Measurements from ENCODE around the gene ANKRD13D. TPM values are rescaled to one million over a fixed set of nuclear protein-coding genes. Genes with fewer than 3 reads are reported as not detected.

The ANKRD13D gene
- 34.9 and 57.0 TPM in 2 replicates for total RNA-seq

DNA sequence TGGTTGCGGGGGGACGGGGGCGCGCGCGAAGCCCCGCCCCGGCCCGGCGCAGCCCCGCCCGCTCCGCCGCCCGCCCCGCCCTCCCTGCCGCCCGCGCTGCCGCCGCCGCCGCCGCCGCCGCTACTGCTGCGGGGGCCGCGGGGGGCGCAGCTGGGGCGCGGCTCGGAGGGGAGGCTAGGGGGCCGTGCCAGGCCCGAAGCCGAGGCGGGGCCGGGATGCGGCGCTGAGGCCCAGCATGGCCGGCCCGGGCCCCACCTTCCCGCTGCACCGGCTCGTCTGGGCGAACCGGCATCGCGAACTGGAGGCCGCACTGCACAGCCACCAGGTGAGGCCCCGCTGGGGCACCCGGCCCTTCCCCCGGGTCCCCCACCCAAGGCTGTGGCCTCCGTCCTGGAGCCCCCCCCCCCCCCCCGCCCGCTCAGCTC, at the start of gene ANKRD13D:
Gene ANKRD13D, plus strand, starts transcription at position 78 of the 425 bp plus-strand sequence. Its CDS starts 158 bp downstream, at position 236.

DNA sequence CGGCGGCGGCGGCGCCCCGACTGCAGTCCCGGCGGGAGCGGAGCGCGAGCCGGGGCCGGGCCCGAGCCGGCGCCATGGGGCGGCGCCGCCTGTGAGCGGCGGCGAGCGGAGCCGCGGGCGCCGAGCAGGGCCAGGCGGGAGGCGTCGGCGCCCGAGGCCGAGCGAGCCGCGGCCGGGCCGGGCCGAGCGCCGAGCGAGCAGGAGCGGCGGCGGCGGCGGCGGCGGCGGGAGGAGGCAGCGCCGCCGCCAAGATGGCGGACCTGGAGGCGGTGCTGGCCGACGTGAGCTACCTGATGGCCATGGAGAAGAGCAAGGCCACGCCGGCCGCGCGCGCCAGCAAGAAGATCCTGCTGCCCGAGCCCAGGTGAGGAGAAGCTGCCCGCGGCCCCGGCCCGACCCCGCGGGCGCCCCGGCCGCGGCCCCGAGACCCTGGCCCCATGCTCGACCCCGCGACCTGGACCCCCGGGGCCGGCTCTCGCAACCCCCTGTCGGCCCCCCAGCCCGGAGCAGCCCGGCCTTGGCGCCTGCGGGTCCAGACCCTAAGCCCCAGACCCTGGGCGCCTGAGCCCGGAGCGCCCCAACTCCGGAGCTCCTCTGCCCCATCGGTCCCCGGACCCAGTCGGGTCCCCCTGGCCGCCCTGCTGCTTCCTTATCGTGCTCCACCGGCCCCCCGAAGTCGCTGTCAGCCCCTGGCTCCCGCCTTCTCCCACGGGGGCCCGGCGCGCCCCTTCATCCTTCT, 22.5 kb upstream of the ANKRD13D start, which contains the start of gene GRK2:
Gene GRK2, plus strand, starts transcription at position 25 of the 739 bp plus-strand sequence. Its CDS starts 227 bp downstream, at position 252.

DNA sequence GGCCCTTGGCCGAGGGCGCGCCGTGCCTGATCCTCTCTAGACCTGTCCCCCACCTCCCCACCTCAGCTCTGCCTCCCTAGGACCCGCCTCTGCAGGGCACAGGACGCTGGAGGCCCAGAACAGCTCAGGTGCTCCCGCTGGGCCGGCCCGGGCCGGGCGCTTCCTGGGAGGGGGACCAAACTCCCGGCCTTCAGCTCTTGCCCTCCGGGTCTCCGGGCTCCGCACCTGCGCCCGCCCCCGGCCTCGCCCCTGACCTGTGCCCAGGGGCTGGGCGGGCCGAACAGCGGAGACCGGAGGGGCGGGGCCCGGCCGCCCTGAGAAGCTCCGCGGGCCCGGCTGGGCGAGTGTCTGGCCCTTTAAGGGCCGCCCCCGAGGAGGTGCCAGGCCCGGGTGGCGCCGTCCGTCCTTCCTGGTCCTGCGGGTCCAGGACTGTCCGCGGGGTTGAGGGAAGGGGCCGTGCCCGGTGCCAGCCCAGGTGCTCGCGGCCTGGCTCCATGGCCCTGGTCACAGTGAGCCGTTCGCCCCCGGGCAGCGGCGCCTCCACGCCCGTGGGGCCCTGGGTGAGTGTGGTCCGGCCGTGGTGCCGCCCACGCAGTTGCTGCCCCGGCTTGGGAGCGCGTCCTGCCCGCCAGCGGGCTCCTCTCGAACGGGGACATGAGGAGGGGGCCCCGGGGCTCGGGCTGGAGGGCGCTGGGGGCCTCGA, 14.2 kb downstream of the ANKRD13D start, which contains the start of gene SSH3:
Gene SSH3, plus strand, starts transcription at position 399 of the 703 bp plus-strand sequence. Its CDS starts 96 bp downstream, at position 495.

Other genes starting within 250 kb of the ANKRD13D start
- 106 and 199 TPM in 2 replicates for gene RHOD, start 232.5 kb upstream of the ANKRD13D start, total RNA-seq
- gene KDM2A, start 170.0 kb upstream of the ANKRD13D start, total RNA-seq: 43.1 and 82.4 TPM in 2 replicates
- 66.6 and 96.4 TPM in 2 replicates for gene GRK2, start 22.8 kb upstream of the ANKRD13D start, total RNA-seq
- 26.0 and 46.7 TPM in 2 replicates for gene SSH3, start 14.2 kb downstream of the ANKRD13D start, total RNA-seq
- 28.0 and 29.8 TPM in 2 replicates for gene POLD4, start 64.2 kb downstream of the ANKRD13D start, total RNA-seq
- gene CLCF1, start 84.3 kb downstream of the ANKRD13D start, total RNA-seq: 3.2 and 3.8 TPM in 2 replicates
- gene RAD9A, start 102.7 kb downstream of the ANKRD13D start, total RNA-seq: 5.6 and 7.9 TPM in 2 replicates
- 116 and 139 TPM in 2 replicates for gene PPP1CA, start 112.6 kb downstream of the ANKRD13D start, total RNA-seq
- not detected in 2 replicates for gene TBC1D10C, start 114.8 kb downstream of the ANKRD13D start, total RNA-seq
- gene CARNS1, start 126.4 kb downstream of the ANKRD13D start, total RNA-seq: under 0.01 TPM in 1 of 2 replicates, not detected in the other
- 46.5 and 72.5 TPM in 2 replicates for gene RPS6KB2, start 139.2 kb downstream of the ANKRD13D start, total RNA-seq
- gene PTPRCAP, start 148.4 kb downstream of the ANKRD13D start, total RNA-seq: 0.28 TPM in 1 of 2 replicates, not detected in the other
- 100 and 118 TPM in 2 replicates for gene CORO1B, start 154.2 kb downstream of the ANKRD13D start, total RNA-seq
- gene GPR152, start 163.4 kb downstream of the ANKRD13D start, total RNA-seq: not detected in 2 replicates
- gene CABP4, start 166.1 kb downstream of the ANKRD13D start, total RNA-seq: not detected in 2 replicates
- 19.8 and 57.7 TPM in 2 replicates for gene TMEM134, start 179.9 kb downstream of the ANKRD13D start, total RNA-seq
- 41.6 and 46.8 TPM in 2 replicates for gene AIP, start 193.7 kb downstream of the ANKRD13D start, total RNA-seq
- gene PITPNM1, start 216.1 kb downstream of the ANKRD13D start, total RNA-seq: 22.9 and 32.5 TPM in 2 replicates
- gene CDK2AP2, start 218.9 kb downstream of the ANKRD13D start, total RNA-seq: 19.3 and 32.5 TPM in 2 replicates
- not detected in 2 replicates for gene CABP2, start 234.1 kb downstream of the ANKRD13D start, total RNA-seq